Spleen (tissue), 11 donors: ENCODE results near the gene PPP5C. TPM values are rescaled to one million over a fixed set of nuclear protein-coding genes. Genes with fewer than 3 reads are reported as not detected.

Experiments
- DNase-seq: peaks from one replicate; pipeline ENCODE4 v3.0.0-alpha.2; 2020
- H3K27ac ChIP-seq, 8 donors: fragments of 200-600 bp; sonication (generic) in 7 of 8; 1 replicate in 4 of 8; 2 replicates in 4 of 8; pipeline versions ENCODE4 v1.5.0 to v1.8.0; 2016 to 2021; ENCODE audit warnings: inconsistent platforms in 4 of 8, mild to moderate bottlenecking in 4 of 8, moderate library complexity in 1 of 8
- H3K27me3 ChIP-seq, 7 donors: fragments of 200-600 bp; sonication (generic) in 6 of 7; replicated peaks in 1 of 7; 1 replicate in 4 of 7; 2 replicates in 3 of 7; pipeline versions ENCODE4 v1.5.0 to v1.8.0; 2016 to 2021; ENCODE audit warnings: inconsistent platforms in 3 of 7, mild to moderate bottlenecking in 1 of 7
- H3K36me3 ChIP-seq, 6 donors: fragments of 200-600 bp; sonication (generic) in 5 of 6; 1 replicate in 4 of 6; 2 replicates in 2 of 6; pipeline versions ENCODE4 v1.5.0 to v1.8.0; 2016 to 2021; ENCODE audit warnings: inconsistent platforms in 2 of 6
- H3K4me1 ChIP-seq, 6 donors: fragments of 200-600 bp; sonication (generic) in 5 of 6; 1 replicate in 3 of 6; 2 replicates in 3 of 6; pipeline versions ENCODE4 v1.5.0 to v1.8.0; 2016 to 2021; ENCODE audit warnings: inconsistent platforms in 3 of 6
- H3K4me3 ChIP-seq, 8 donors: fragments of 200-600 bp; sonication (generic) in 7 of 8; 1 replicate in 4 of 8; 2 replicates in 4 of 8; pipeline versions ENCODE4 v1.5.0 to v1.8.0; 2016 to 2021; ENCODE audit warnings: inconsistent platforms in 4 of 8, mild to moderate bottlenecking in 4 of 8, moderate library complexity in 2 of 8
- H3K9me3 ChIP-seq, 8 donors: fragments of 200-600 bp; sonication (generic) in 7 of 8; 1 replicate in 4 of 8; 2 replicates in 4 of 8; pipeline versions ENCODE4 v1.5.0 to v1.8.0; 2016 to 2021; ENCODE audit warnings: inconsistent platforms in 4 of 8
- CTCF ChIP-seq, 11 experiments: fragments of 200-600 bp in 7 of 11; fragments of 450-650 bp in 4 of 11; sonication (generic) in 4 of 11; IDR thresholded peaks in 8 of 11; conservative IDR thresholded peaks in 3 of 11; 1 replicate in 7 of 11; 2 replicates in 4 of 11; pipeline versions ENCODE4 v1.4.0 to v1.8.0; 2016 to 2021; ENCODE audit warnings: antibody characterized with exemption in 11 of 11, inconsistent platforms in 4 of 11, mild to moderate bottlenecking in 1 of 11
- POLR2A ChIP-seq, 3 donors: fragments of 450-650 bp; IDR thresholded peaks; one replicate each; pipeline ENCODE4 v1.5.1; 2017; ENCODE audit warnings: antibody characterized with exemption in 3 of 3, mild to moderate bottlenecking in 1 of 3
- POLR2AphosphoS5 ChIP-seq, 3 donors: sonication (generic); formaldehyde crosslinking; IDR thresholded peaks; one replicate each; pipeline ENCODE4 v1.5.1; 2017; ENCODE audit warnings: antibody characterized with exemption in 3 of 3
- WGBS, 5 donors: extraction: QIAGEN DNeasy Blood & Tissue Kit in 3 of 5; methylation state at CpG; one replicate each; pipeline versions ENCODE4 v1.1.5 to v1.1.7; 2013 to 2018; 5-methylcytosine and 5-hydroxymethylcytosine counted together
- intact Hi-C: fragments of 100-400 bp; cut with DNase I; formaldehyde crosslinking; loops from one replicate; pipeline ENCODE4 v1.15.0; 2023; ENCODE audit warnings: low total_unique reads
- polyA plus RNA-seq, 3 donors: library from polyadenylated mRNA; stranded (reverse); fragments of 200-250 nt; gene quantifications; one replicate each; pipeline ENCODE4 v1.2.1, GENCODE V29; 2013
- total RNA-seq, 7 donors: library from RNA; depleted of rRNA in 3 of 7; stranded (reverse); fragments of >200 nt in 3 of 7; fragmentation: NEBNext Ultra II Directional in 4 of 7; extraction: Animal tissue kit (Norgen Biotek cat#: 25700) in 4 of 7; gene quantifications; one replicate each; pipeline versions ENCODE4 v1.1.0 to v1.2.1, GENCODE V29; 2016 to 2021
- donor health status: healthy with polysubstance abuse.
- donor health status: DM: no; HTN: no; CAD: no; lungs with moderate emphysema.
- donor health status: DM: no; HTN: no; CAD: no.
- donor health status: Bipolar disorder and iron deficiency.
- donor health status: healthy.
- donor health status: DM: no; HTN: no; CAD: no.
- donor health status: DM: yes; HTN: yes; CAD: no.

The PPP5C gene
- total and polyA plus RNA-seq, 10 donors = 26.5 to 87.3 (median 68.6) TPM

DNA sequence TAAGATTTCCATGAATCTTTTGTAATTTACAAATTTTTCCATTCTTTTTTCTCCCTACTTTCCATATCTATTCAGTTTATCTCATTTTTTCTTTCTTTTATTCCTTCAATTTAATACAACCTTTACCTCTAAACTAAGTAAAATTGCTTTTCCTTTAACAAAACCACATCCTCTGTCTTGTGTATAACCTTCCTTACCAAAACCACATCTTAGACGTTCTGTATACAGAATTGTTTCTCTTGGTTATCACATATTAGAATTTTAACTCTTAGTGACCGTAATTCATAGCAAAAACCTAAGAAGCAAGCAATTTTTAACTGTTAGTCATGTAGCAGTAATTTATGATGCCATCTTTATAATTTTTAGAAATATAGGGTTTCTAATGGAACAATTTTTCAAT is 15.0 kb downstream of the PPP5C start:
- Histone ChIP-seq H3K36me3 (peaks cover 3 to 67% (median 26%) of the 10 kb centered on the region in 6 donors), H3K4me3 (no peak overlapping the region), H3K27me3 (no peaks in the 10 kb centered on the region), H3K27ac (peak overlapping the region in 1 of 8 donors; percentile 7), H3K4me1 (peaks cover 0 to 94% (median 24%) of the 10 kb centered on the region in 6 donors), H3K9me3 (no peaks in the 10 kb centered on the region)
- 25 to 44% (median 37%) methylated on average over 2 of the region's 2 CpGs for WGBS, 5 donors
- intact Hi-C loops = no loop called here
- no peak for DNase-seq
- TF ChIP-seq POLR2AphosphoS5 (IDR thresholded peaks at IDR 0.05) (no peak), POLR2A (IDR thresholded peaks at IDR 0.05) (no peak), CTCF (IDR thresholded peaks at IDR 0.05 in 8 of 11, conservative IDR thresholded peaks at IDR 0.05 in 3 of 11) (no peak)

DNA sequence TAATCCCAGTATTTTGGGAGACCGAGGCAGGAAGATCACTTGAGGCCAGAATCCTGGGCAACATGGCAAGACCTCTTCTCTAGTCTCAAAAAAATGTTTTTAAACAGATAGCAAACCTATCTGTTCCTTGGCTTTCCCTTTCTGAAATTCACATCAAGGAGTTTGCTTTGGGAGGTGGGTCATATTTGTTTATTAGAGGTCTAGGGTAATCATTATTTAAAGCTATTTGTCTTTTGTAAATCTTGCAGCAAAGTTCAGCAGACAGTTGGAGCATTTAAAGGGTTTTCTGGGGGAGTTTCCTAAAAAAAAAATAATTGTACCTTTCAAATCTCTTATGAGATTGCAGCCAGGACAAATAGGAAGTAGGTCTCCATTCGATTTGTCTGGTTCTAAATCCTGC is 17.5 kb downstream of the PPP5C start:
- intact Hi-C loops = no loop called here
- no peak overlapping the region for H3K27ac ChIP-seq
- TF ChIP-seq CTCF (IDR thresholded peaks at IDR 0.05 in 8 of 11, conservative IDR thresholded peaks at IDR 0.05 in 3 of 11) (no peak), POLR2A (IDR thresholded peaks at IDR 0.05) (no peak), POLR2AphosphoS5 (IDR thresholded peaks at IDR 0.05) (no peak)
- peaks cover 0 to 94% (median 19%) of the 10 kb centered on the region in 6 donors for H3K4me1 ChIP-seq
- no peak overlapping the region for H3K4me3 ChIP-seq
- peaks cover 3 to 68% (median 22%) of the 10 kb centered on the region in 6 donors for H3K36me3 ChIP-seq
- 89 to 97% (median 92%) methylated on average over 2 of the region's 2 CpGs for WGBS, 5 donors
- H3K9me3 ChIP-seq = no peaks in the 10 kb centered on the region
- H3K27me3 ChIP-seq = no peaks in the 10 kb centered on the region
- DNase-seq = no peak

- intact Hi-C loops = no loop called here
- H3K4me3 ChIP-seq = no peak overlapping the region
- WGBS, 5 donors = 87 to 92% (median 89%) methylated on average over 4 of the region's 4 CpGs
- H3K4me1 ChIP-seq = peaks cover 0 to 90% (median 14%) of the 10 kb centered on the region in 6 donors
- no peaks in the 10 kb centered on the region for H3K9me3 ChIP-seq
- peaks cover 3 to 74% (median 23%) of the 10 kb centered on the region in 6 donors for H3K36me3 ChIP-seq
- H3K27me3 ChIP-seq = no peaks in the 10 kb centered on the region
- DNase-seq = no peak
- TF ChIP-seq POLR2AphosphoS5 (IDR thresholded peaks at IDR 0.05) (no peak), POLR2A (IDR thresholded peaks at IDR 0.05) (no peak), CTCF (IDR thresholded peaks at IDR 0.05 in 8 of 11, conservative IDR thresholded peaks at IDR 0.05 in 3 of 11) (no peak)
- H3K27ac ChIP-seq = no peak overlapping the region
Measured at GRCh38 chr19:46365561-46365960, 18.7 kb downstream of the PPP5C start.

DNA sequence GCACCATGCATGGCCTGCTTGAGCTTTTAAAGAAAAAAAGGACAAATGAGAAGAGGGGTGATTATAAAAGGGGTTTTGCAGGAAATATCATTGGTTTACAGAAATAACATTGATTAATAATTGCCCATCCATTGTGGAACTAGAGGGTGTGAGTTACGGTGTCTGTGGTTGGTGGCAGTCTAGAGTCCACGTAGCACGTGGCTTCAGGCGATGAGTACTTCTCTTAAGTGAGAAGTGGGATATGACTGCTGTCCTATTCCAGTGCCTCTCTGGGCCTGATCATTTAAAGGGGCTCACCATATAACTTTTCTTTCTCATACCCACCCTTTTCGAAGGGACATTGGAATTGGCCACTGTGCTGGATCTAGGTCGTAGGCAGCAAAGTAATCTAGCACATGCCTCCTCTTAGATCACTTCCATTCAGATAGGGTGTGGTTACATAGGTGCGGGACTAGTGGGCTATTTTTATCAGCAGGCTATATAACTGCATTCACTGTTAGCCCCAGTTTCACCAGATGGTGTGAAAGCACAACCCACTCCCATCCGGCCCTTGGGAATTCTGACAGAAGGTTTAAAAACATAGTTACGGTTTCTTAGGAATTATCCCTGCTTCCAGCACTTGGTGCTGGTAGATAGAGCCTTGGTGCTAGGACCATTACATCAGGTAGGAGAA is 19.9 kb downstream of the PPP5C start:
- WGBS, 5 donors = 87 to 92% (median 88%) methylated on average over 9 of the region's 9 CpGs
- intact Hi-C loops = no loop called here
- Histone ChIP-seq H3K27ac (no peak overlapping the region), H3K36me3 (peaks cover 3 to 83% (median 23%) of the 10 kb centered on the region in 6 donors), H3K4me3 (no peak overlapping the region), H3K9me3 (no peaks in the 10 kb centered on the region), H3K27me3 (no peaks in the 10 kb centered on the region), H3K4me1 (peaks cover 4 to 90% (median 21%) of the 10 kb centered on the region in 6 donors)
- no peak for DNase-seq
- TF ChIP-seq CTCF (IDR thresholded peaks at IDR 0.05 in 8 of 11, conservative IDR thresholded peaks at IDR 0.05 in 3 of 11) = no peak
- TF ChIP-seq POLR2A (IDR thresholded peaks at IDR 0.05) = no peak
- TF ChIP-seq POLR2AphosphoS5 (IDR thresholded peaks at IDR 0.05) = no peak
